H1 (cell line): Measurements from ENCODE around the gene INF2. TPM values are rescaled to one million over a fixed set of nuclear protein-coding genes. Genes with fewer than 3 reads are reported as not detected.

Experiments
- CTCF ChIA-PET: fragments of 300-600 bp; sonication (Branson Sonifier 250); formaldehyde crosslinking; loops from one replicate; lab custom pipeline; 2021; ENCODE audit not compliant: partially characterized antibody; lab: Charles Lee
- POLR2A ChIA-PET: fragments of 300-600 bp; sonication (Branson Sonifier 250); formaldehyde crosslinking; loops from one replicate; lab custom pipeline; 2021; ENCODE audit warnings: inconsistent platforms; ENCODE audit not compliant: partially characterized antibody; lab: Charles Lee
- DNase-seq, 2 experiments: peaks; one replicate each; pipeline versions ENCODE4 v3.0.0 to v3.0.0-alpha.2; 2010 to 2022; ENCODE audit warnings: low spot score in 2 of 2, low read depth in 1 of 2, mixed read lengths in 1 of 2
- FAIRE-seq: peaks from 2 replicates; lab custom pipeline; 2011; peaks lifted over from hg19 to GRCh38; lab: Jason Lieb, UNC
- H2AFZ ChIP-seq: 2 replicates; pipeline ENCODE4 v1.8.1; 2012; ENCODE audit warnings: low read length, inconsistent platforms
- H2AK5ac ChIP-seq: 2 replicates; pipeline ENCODE4 v1.6.1; 2013; ENCODE audit warnings: low read depth, low read length
- H2BK120ac ChIP-seq: replicated peaks from 2 replicates; pipeline ENCODE3; 2013; ENCODE audit warnings: low read depth, low read length, inconsistent platforms
- H2BK12ac ChIP-seq: 2 replicates; pipeline ENCODE4 v1.6.1; 2013; ENCODE audit warnings: low read depth, low read length
- H2BK15ac ChIP-seq: 2 replicates; pipeline ENCODE4 v1.6.1; 2013; ENCODE audit warnings: low read length
- H2BK20ac ChIP-seq: 2 replicates; pipeline ENCODE4 v1.6.1; 2013; ENCODE audit warnings: low read length
- H2BK5ac ChIP-seq: 2 replicates; pipeline ENCODE4 v1.6.1; 2013; ENCODE audit warnings: low read depth, low read length
- H3K14ac ChIP-seq: 2 replicates; pipeline ENCODE4 v1.6.1; 2013; ENCODE audit warnings: inconsistent platforms; ENCODE audit not compliant: insufficient read length
- H3K18ac ChIP-seq: 2 replicates; pipeline ENCODE4 v1.6.1; 2013; ENCODE audit warnings: low read length; ENCODE audit errors: extremely low read depth
- H3K23ac ChIP-seq: 2 replicates; pipeline ENCODE4 v1.6.1; 2013; ENCODE audit warnings: inconsistent platforms; ENCODE audit not compliant: insufficient read length
- H3K23me2 ChIP-seq: 2 replicates; pipeline ENCODE4 v1.6.1; 2013; ENCODE audit warnings: low read depth, low read length
- H3K27ac ChIP-seq: 2 replicates; pipeline ENCODE4 v1.6.1; 2011; ENCODE audit warnings: low read depth, low read length, inconsistent platforms
- H3K27me3 ChIP-seq, 4 experiments: replicated peaks in 1 of 4; 1 replicate in 1 of 4; 2 replicates in 3 of 4; pipeline versions ENCODE4 v1.6.1 to v1.8.1; 2011 to 2013; ENCODE audit warnings: low read length in 3 of 4, mild to moderate bottlenecking in 3 of 4, inconsistent platforms in 2 of 4, mixed read lengths in 2 of 4, moderate library complexity in 1 of 4; ENCODE audit not compliant: control insufficient read depth in 3 of 4, insufficient read depth in 3 of 4; ENCODE audit errors: extremely low read depth in 1 of 4
- H3K36me3 ChIP-seq, 4 experiments: 2 replicates each; pipeline versions ENCODE4 v1.6.1 to v1.8.1; 2011 to 2013; ENCODE audit warnings: mild to moderate bottlenecking in 4 of 4, low read length in 3 of 4, moderate library complexity in 2 of 4, control low read depth in 1 of 4, inconsistent platforms in 1 of 4; ENCODE audit not compliant: insufficient read depth in 4 of 4, control insufficient read depth in 2 of 4
- H3K4ac ChIP-seq: replicated peaks from 2 replicates; pipeline ENCODE3; 2013; ENCODE audit warnings: low read length, low read depth, mixed read lengths, inconsistent platforms; ENCODE audit not compliant: insufficient read length
- H3K4me1 ChIP-seq, 4 experiments: replicated peaks in 1 of 4; 1 replicate in 1 of 4; 2 replicates in 3 of 4; pipeline versions ENCODE4 v1.6.1 to v1.8.1; 2011 to 2013; ENCODE audit warnings: low read length in 3 of 4, inconsistent platforms in 2 of 4, mixed read lengths in 1 of 4; ENCODE audit not compliant: insufficient read depth in 4 of 4, control insufficient read depth in 3 of 4
- H3K4me2 ChIP-seq, 2 experiments: 2 replicates each; pipeline versions ENCODE4 v1.6.1 to v1.8.1; 2011 to 2013; ENCODE audit warnings: low read depth in 2 of 2, low read length in 2 of 2, control low read depth in 1 of 2, inconsistent platforms in 1 of 2, mild to moderate bottlenecking in 1 of 2; ENCODE audit not compliant: insufficient read depth in 1 of 2
- H3K4me3 ChIP-seq, 4 experiments: fragments of 200-600, 300-600 bp in 1 of 4; sonication (generic), shearing (Covaris generic), sonication (Bioruptor Twin) in 1 of 4; 2 replicates each; pipeline versions ENCODE4 v1.5.1 to v1.8.1; 2011 to 2016; ENCODE audit warnings: low read length in 4 of 4, low read depth in 3 of 4, control low read depth in 2 of 4, inconsistent platforms in 2 of 4, mild to moderate bottlenecking in 2 of 4, mixed read lengths in 1 of 4, moderate library complexity in 1 of 4; ENCODE audit not compliant: insufficient read depth in 2 of 4; ENCODE audit errors: extremely low read depth in 1 of 4
- H3K56ac ChIP-seq: replicated peaks from 2 replicates; pipeline ENCODE3; 2013; ENCODE audit warnings: low read depth, mild to moderate bottlenecking, mixed read lengths, low read length, inconsistent platforms; ENCODE audit not compliant: insufficient read length
- H3K79me1 ChIP-seq: 2 replicates; pipeline ENCODE4 v1.6.1; 2013; ENCODE audit warnings: low read depth, low read length, control low read depth
- H3K79me2 ChIP-seq, 2 experiments: 2 replicates each; pipeline versions ENCODE4 v1.6.1 to v1.8.1; 2012 to 2013; ENCODE audit warnings: low read length in 2 of 2, mild to moderate bottlenecking in 2 of 2, inconsistent platforms in 1 of 2; ENCODE audit not compliant: insufficient read depth in 2 of 2, control insufficient read depth in 1 of 2
- H3K9ac ChIP-seq, 4 experiments: replicated peaks in 1 of 4; 1 replicate in 1 of 4; 2 replicates in 3 of 4; pipeline versions ENCODE4 v1.6.1 to v1.8.1; 2011 to 2013; ENCODE audit warnings: low read depth in 3 of 4, low read length in 3 of 4, control low read depth in 2 of 4, mild to moderate bottlenecking in 2 of 4, moderate library complexity in 2 of 4, inconsistent platforms in 1 of 4; ENCODE audit errors: extremely low read depth in 1 of 4
- H3K9me3 ChIP-seq, 2 experiments: 2 replicates each; pipeline versions ENCODE4 v1.6.1 to v1.8.1; 2012 to 2013; ENCODE audit warnings: mild to moderate bottlenecking in 2 of 2, moderate library complexity in 2 of 2, control low read depth in 1 of 2, inconsistent platforms in 1 of 2, low read depth in 1 of 2, low read length in 1 of 2, mixed read lengths in 1 of 2; ENCODE audit not compliant: insufficient read depth in 2 of 2
- H4K20me1 ChIP-seq, 2 experiments: replicated peaks in 1 of 2; 2 replicates each; pipeline versions ENCODE3 to v1.8.1; 2011 to 2013; ENCODE audit warnings: inconsistent platforms in 2 of 2, low read length in 2 of 2, mild to moderate bottlenecking in 1 of 2; ENCODE audit not compliant: insufficient read depth in 2 of 2, control insufficient read depth in 1 of 2
- H4K5ac ChIP-seq: 2 replicates; pipeline ENCODE4 v1.6.1; 2013; ENCODE audit warnings: low read length, low read depth, mixed read lengths, inconsistent platforms; ENCODE audit not compliant: insufficient read length
- H4K8ac ChIP-seq: 2 replicates; pipeline ENCODE4 v1.8.0; 2013; ENCODE audit warnings: mild to moderate bottlenecking, moderate library complexity, low read length, inconsistent platforms; ENCODE audit not compliant: insufficient read depth; ENCODE audit errors: extremely low read depth
- H4K91ac ChIP-seq: replicated peaks from 2 replicates; pipeline ENCODE3; 2013; ENCODE audit warnings: low read length, mixed read lengths, inconsistent platforms; ENCODE audit not compliant: insufficient read length
- CEBPB ChIP-seq: IDR thresholded peaks from 2 replicates; pipeline ENCODE4 v1.6.1; 2012; ENCODE audit warnings: low read depth, low read length
- CHD2 ChIP-seq: IDR thresholded peaks from 2 replicates; pipeline ENCODE4 v1.6.1; 2012; ENCODE audit warnings: low read length, improper control_type of control experiment
- EP300 ChIP-seq, 2 experiments: IDR thresholded peaks; 1 replicate in 1 of 2; 2 replicates in 1 of 2; pipeline ENCODE4 v1.6.1; 2011 to 2012; ENCODE audit warnings: low read depth in 2 of 2, low read length in 2 of 2, mild to moderate bottlenecking in 2 of 2, borderline replicate concordance in 1 of 2, inconsistent platforms in 1 of 2, moderate library complexity in 1 of 2
- HDAC6 ChIP-seq: IDR thresholded peaks from one replicate; pipeline ENCODE4 v1.7.1; 2012; ENCODE audit warnings: low read depth, mild to moderate bottlenecking, inconsistent platforms, low read length, moderate library complexity
- NRF1 ChIP-seq: IDR thresholded peaks from 2 replicates; pipeline ENCODE4 v1.6.1; 2011; ENCODE audit warnings: mild to moderate bottlenecking, low read depth, low read length, improper control_type of control experiment
- RNF2 ChIP-seq: fragments of 200-900, 300-1000 bp; sonication (generic); IDR thresholded peaks from 2 replicates; pipeline ENCODE4 v1.7.1; 2016; ENCODE audit warnings: borderline replicate concordance, low read depth, mild to moderate bottlenecking, antibody characterized with exemption, low read length; ENCODE audit not compliant: poor library complexity, severe bottlenecking; ENCODE audit errors: missing control alignments
- RXRA ChIP-seq: IDR thresholded peaks from 2 replicates; pipeline ENCODE4 v1.6.1; 2011; ENCODE audit warnings: low read depth, mild to moderate bottlenecking, low read length, moderate library complexity; ENCODE audit not compliant: insufficient read depth
- WGBS, 2 experiments: shearing (Covaris generic) in 1 of 2; methylation state at CpG; one replicate each; pipeline versions ENCODE4 v1.1.6 to v1.1.7; 2013 to 2015; ENCODE audit warnings: low lambda C conversion rate in 2 of 2, mixed read lengths in 2 of 2, inconsistent platforms in 1 of 2, low coverage in 1 of 2, missing lambda C conversion rate in 1 of 2; ENCODE audit not compliant: insufficient replicate concordance in 2 of 2, insufficient coverage in 1 of 2, insufficient read length in 1 of 2; ENCODE audit errors: extremely low coverage in 1 of 2, missing lambda C conversion rate in 1 of 2; 5-methylcytosine and 5-hydroxymethylcytosine counted together
- polyA plus RNA-seq, 7 experiments: library from polyadenylated mRNA; depleted of rRNA in 3 of 7; stranded (reverse) in 5 of 7; unstranded in 2 of 7; fragments of >200 nt in 5 of 7; fragments of 200-250 nt in 2 of 7; gene quantifications; 1 replicate in 5 of 7; 2 replicates in 1 of 7; 4 replicates in 1 of 7; pipeline versions ENCODE4 v1.2.1 to v1.2.3, GENCODE V29; 2011 to 2013; ENCODE audit warnings: missing spikeins in 2 of 7, mixed read lengths in 2 of 7
- total RNA-seq: library from RNA; stranded (reverse); fragmentation: NEBNext Ultra II Directional; extraction: Animal tissue kit (Norgen Biotek cat#: 25700); gene quantifications from 2 replicates; pipeline ENCODE4 v1.2.1, GENCODE V29; 2021

The INF2 gene
- total and polyA plus RNA-seq, 2 of the 8 experiments (the other 6 are each of a cell fraction or from before 2014, with no cell fraction given), result 29.1 to 59.5 TPM

DNA sequence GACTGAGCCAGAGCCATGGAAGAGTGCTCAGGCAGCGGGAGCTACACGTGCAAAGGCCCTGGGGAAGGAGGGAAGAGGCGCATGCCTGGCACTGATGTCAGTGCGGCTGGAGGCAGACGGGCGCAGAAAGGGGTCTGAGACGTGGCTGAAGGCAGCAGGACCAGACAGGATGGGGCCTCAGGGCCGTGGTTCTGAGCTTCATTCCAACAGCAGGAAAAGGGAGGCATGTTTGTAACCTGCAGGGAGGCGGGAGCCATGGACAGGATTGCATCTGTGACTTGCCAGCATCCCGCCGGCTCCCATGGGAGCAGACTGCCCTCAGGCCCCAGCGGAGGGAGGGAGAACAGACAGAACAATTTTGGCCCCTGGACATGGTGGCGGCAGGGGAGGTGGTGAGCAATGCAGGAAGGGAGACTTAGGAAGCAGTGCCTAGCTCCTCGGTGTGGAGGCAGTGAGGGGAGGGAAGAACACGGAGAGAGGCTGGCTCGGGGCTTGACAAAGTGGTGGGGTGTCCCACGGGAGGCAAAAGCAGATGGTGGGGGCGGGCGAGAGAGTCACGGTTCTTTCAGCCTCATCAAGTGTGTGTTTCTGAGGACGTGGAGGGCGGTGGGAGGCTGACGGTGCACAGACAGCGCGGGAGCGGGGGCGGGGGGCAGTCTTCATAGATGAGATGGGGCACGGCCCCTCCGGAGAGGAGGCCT, 33.3 kb upstream of the INF2 start:
- Histone ChIP-seq H3K18ac (no peak overlapping the region), H3K9ac (no peak overlapping the region), H3K9me3 (peaks cover 14 to 29% of the 10 kb centered on the region in 2 experiments), H3K23ac (no peak overlapping the region), H4K5ac (no peak overlapping the region), H3K14ac (no peak overlapping the region), H4K20me1 (no peaks in the 10 kb centered on the region), H2AK5ac (0 out of 2 replicates have a peak overlapping the region, but pooled peaks have one; percentile 53), H3K4me2 (no peak overlapping the region), H2BK15ac (no peak overlapping the region), H3K56ac (no peak overlapping the region), H3K36me3 (no peaks in the 10 kb centered on the region), H3K4me1 (peaks cover 0 to 8% (median 1%) of the 10 kb centered on the region in 4 experiments; a peak in 3 of 7 replicates), H3K27me3 (0 out of 7 replicates have a peak, but pooled peaks cover 0 to 6% (median 2%) of the 10 kb centered on the region in 4 experiments), H4K91ac (peak overlapping the region; percentile 59), H2BK120ac (no peak overlapping the region), H3K79me1 (no peaks in the 10 kb centered on the region), H2AFZ (no peak overlapping the region), H2BK20ac (no peak overlapping the region), H3K79me2 (no peaks in the 10 kb centered on the region), H3K4ac (no peak overlapping the region), H2BK12ac (no peak overlapping the region), H2BK5ac (no peak overlapping the region), H3K27ac (no peak overlapping the region), H3K4me3 (no peak overlapping the region), H4K8ac (no peak overlapping the region), H3K23me2 (no peaks in the 10 kb centered on the region)
- FAIRE-seq (no peak), DNase-seq (no peak)
- 89% methylated on average over 24 of the region's 29 CpGs; no CpG with 5 or more reads in 1 of the 2 experiments for whole genome bisulfite sequencing, 2 experiments
- CTCF ChIA-PET, result interaction anchor here (0.7 to 2.1 kb wide), 4 partner anchors 10 to 725 kb away, joined by 3 to 6 read pairs (median 4); no protein-coding TSS in a partner anchor
- POLR2A ChIA-PET, result interaction anchor here (2.4 kb wide), 1 partner anchor 21 kb away, joined by 8 read pairs; no protein-coding TSS in a partner anchor
- TF ChIP-seq EP300 (IDR thresholded peaks at IDR 0.05; ENCODE audit: borderline replicate concordance in 1 of 2, low read depth in 2 of 2, low read length in 2 of 2) (no peak), HDAC6 (no peak), CHD2 (no peak), CEBPB (no peak), RNF2 (no peak), RXRA (no peak), NRF1 (no peak)
